ENCODE data around the gene FBXO7.
A peak's percentile ranks its signal among the peaks of the same experiment; 100 is the strongest.

FBXO7 gene

GRCh38 chr22:32490279-32490678 lies 15.7 kb downstream of the FBXO7 start:
- no peak for DNase-seq

- no peak for DNase-seq
Measured at GRCh38 chr22:32492111-32492510, 17.5 kb downstream of the FBXO7 start.

GRCh38 chr22:32493551-32493950 lies 18.9 kb downstream of the FBXO7 start:
- DNase-seq, result no peak

GRCh38 chr22:32494971-32495370 lies 20.4 kb downstream of the FBXO7 start:
- DNase-seq, result no peak

- DNase-seq, result no peak
Measured at GRCh38 chr22:32499666-32500065, 25.1 kb downstream of the FBXO7 start.

GRCh38 chr22:32501836-32502752 lies 27.5 kb downstream of the FBXO7 start:
- DNase-seq, result no peak

- no peak for DNase-seq
Measured at GRCh38 chr22:32509045-32509444, 34.4 kb downstream of the FBXO7 start.

GRCh38 chr22:32511274-32511673 lies 36.7 kb downstream of the FBXO7 start:
- DNase-seq, result no peak

- DNase-seq, result no peak
Measured at GRCh38 chr22:32511776-32512175, 37.2 kb downstream of the FBXO7 start.

- DNase-seq, result no peak
Measured at GRCh38 chr22:32512267-32512982, 37.8 kb downstream of the FBXO7 start.

- DNase-seq, result no peak
Measured at GRCh38 chr22:32515084-32515483, 40.5 kb downstream of the FBXO7 start.

- DNase-seq, result no peak
Measured at GRCh38 chr22:32517488-32517887, 42.9 kb downstream of the FBXO7 start.

GRCh38 chr22:32517921-32518320 lies 43.3 kb downstream of the FBXO7 start:
- no peak for DNase-seq

- no peak for DNase-seq
Measured at GRCh38 chr22:32518381-32518780, 43.8 kb downstream of the FBXO7 start.

GRCh38 chr22:32518848-32519247 lies 44.2 kb downstream of the FBXO7 start:
- DNase-seq, result peak in 1 of 5 experiments; percentile 37

- no peak for DNase-seq
Measured at GRCh38 chr22:32520612-32521011, 46.0 kb downstream of the FBXO7 start.

GRCh38 chr22:32522237-32522636 lies 47.6 kb downstream of the FBXO7 start:
- DNase-seq, result no peak

- no peak for DNase-seq
Measured at GRCh38 chr22:32527756-32528155, 53.1 kb downstream of the FBXO7 start.

- no peak for DNase-seq
Measured at GRCh38 chr22:32528316-32528715, 53.7 kb downstream of the FBXO7 start.

- peak in 4 of 5 experiments; percentile 27 to 70 (median 39) for DNase-seq
Measured at GRCh38 chr22:32528984-32529982, 54.7 kb downstream of the FBXO7 start.

GRCh38 chr22:32531228-32531627 lies 56.6 kb downstream of the FBXO7 start:
- no peak for DNase-seq

Data from T-helper 2 cell (primary cell).